ENCODE measurements around the gene HOXA7. TPM values are rescaled to one million over a fixed set of nuclear protein-coding genes. Genes with fewer than 3 reads are reported as not detected.

The HOXA7 gene
- total and polyA plus RNA-seq, 12 donors, result 0.04 TPM; not detected in 11

- no peak for TF ChIP-seq CTCF (IDR thresholded peaks at IDR 0.05)
- ATAC-seq, result no peak
- Histone ChIP-seq H3K9me3 (no peaks in the 10 kb centered on the region), H3K27ac (peak overlapping the region in 2 of 10 donors; percentile 84 to 86), H3K36me3 (no peaks in the 10 kb centered on the region), H3K4me3 (no peak overlapping the region), H3K27me3 (peaks cover 33 to 100% (median 100%) of the 10 kb centered on the region in 7 donors), H3K4me1 (peaks cover 0 to 57% (median 12%) of the 10 kb centered on the region in 9 donors)
- intact Hi-C loops (cut with DNase I), result no loop called here
- no peak for DNase-seq
- WGBS, 2 donors, result 13 to 27% methylated on average over 13 of the region's 13 CpGs
These were observed 51.0 kb downstream of the HOXA7 start for GRCh38 chr7:27105301-27106031.

GRCh38 chr7:27104341-27105058 is 52.0 kb downstream of the HOXA7 start:
- no peak for TF ChIP-seq CTCF (IDR thresholded peaks at IDR 0.05)
- Histone ChIP-seq H3K9me3 (no peaks in the 10 kb centered on the region), H3K4me3 (no peak overlapping the region), H3K27me3 (peaks cover 33 to 100% (median 100%) of the 10 kb centered on the region in 7 donors), H3K36me3 (no peaks in the 10 kb centered on the region), H3K27ac (peak overlapping the region in 1 of 10 donors; percentile 60), H3K4me1 (peaks cover 0 to 56% (median 12%) of the 10 kb centered on the region in 9 donors)
- no peak for DNase-seq
- WGBS, 2 donors, result 9 to 26% methylated on average over 13 of the region's 13 CpGs
- intact Hi-C loops (cut with DNase I), result no loop called here
- no peak for ATAC-seq

Small RNA genes lying within 50 kb of the gene (microRNA-seq; reads per million reads assigned to microRNA genes)
- gene MIR196B, result 4.8 to 8.2 reads per million in 2 donors

Other genes with a start within 250 kb of the HOXA7 start
- gene HOXA1, start 60.7 kb downstream of the HOXA7 start, total RNA-seq, result under 1 TPM in 2 of 10 donors, not detected in 8; 0.15 to 0.37 TPM
- under 1 TPM in 1 of 2 donors, not detected in 1; 0.07 TPM for gene HOXA1, start 60.7 kb downstream of the HOXA7 start, polyA plus RNA-seq
- gene HOXA2, start 54.0 kb downstream of the HOXA7 start, total RNA-seq, result under 1 TPM in 2 of 10 donors, not detected in 8; 0.15 to 0.23 TPM
- gene HOXA2, start 54.0 kb downstream of the HOXA7 start, polyA plus RNA-seq, result under 1 TPM; 0.10 to 0.22 TPM
- gene HOXA4, start 25.9 kb downstream of the HOXA7 start, total RNA-seq, result 1 to 10 TPM in 1 of 10 donors, under 1 TPM in 5, not detected in 4; 0.20 to 1.1 (median 0.48) TPM
- gene HOXA4, start 25.9 kb downstream of the HOXA7 start, polyA plus RNA-seq, result 1 to 10 TPM in 1 of 2 donors, under 1 TPM in 1; 0.59 to 1.2 TPM
- under 1 TPM in 3 of 10 donors, not detected in 7; 0.21 to 0.95 (median 0.28) TPM for gene HOXA5, start 13.0 kb downstream of the HOXA7 start, total RNA-seq
- under 1 TPM in 1 of 2 donors, not detected in 1; 0.09 TPM for gene HOXA5, start 13.0 kb downstream of the HOXA7 start, polyA plus RNA-seq
- gene HOXA6, start 8.9 kb downstream of the HOXA7 start, total RNA-seq, result not detected
- not detected for gene HOXA6, start 8.9 kb downstream of the HOXA7 start, polyA plus RNA-seq
- gene HOXA3, start 4.1 kb downstream of the HOXA7 start, total RNA-seq, result 1 to 10 TPM in 1 of 10 donors, under 1 TPM in 7, not detected in 2; 0.11 to 1.5 (median 0.22) TPM
- under 1 TPM; 0.35 to 0.37 TPM for gene HOXA3, start 4.1 kb downstream of the HOXA7 start, polyA plus RNA-seq
- not detected for gene HOXA9, start 8.9 kb upstream of the HOXA7 start, total RNA-seq
- not detected for gene HOXA9, start 8.9 kb upstream of the HOXA7 start, polyA plus RNA-seq
- under 1 TPM in 1 of 10 donors, not detected in 9; 0.19 TPM for gene HOXA10, start 17.6 kb upstream of the HOXA7 start, total RNA-seq
- under 1 TPM in 1 of 2 donors, not detected in 1; 0.03 TPM for gene HOXA10, start 17.6 kb upstream of the HOXA7 start, polyA plus RNA-seq
- not detected for gene HOXA11, start 28.6 kb upstream of the HOXA7 start, total RNA-seq
- not detected for gene HOXA11, start 28.6 kb upstream of the HOXA7 start, polyA plus RNA-seq
- not detected for gene HOXA13, start 43.4 kb upstream of the HOXA7 start, total RNA-seq
- not detected for gene HOXA13, start 43.4 kb upstream of the HOXA7 start, polyA plus RNA-seq
- not detected for gene EVX1, start 86.1 kb upstream of the HOXA7 start, total RNA-seq
- gene EVX1, start 86.1 kb upstream of the HOXA7 start, polyA plus RNA-seq, result not detected

All from heart right ventricle (tissue), 16 donors.